Measurements from ENCODE around the gene CD74. TPM values are rescaled to one million over a fixed set of nuclear protein-coding genes. Genes with fewer than 3 reads are reported as not detected.
"Not testable (repeated sequence)": the region's sequence is repeated elsewhere in the genome, so short reads cannot be mapped to it uniquely, and the experiment has no call there.

The CD74 gene
- polyA plus RNA-seq, 1 donor from 2014 or later: not detected

DNA sequence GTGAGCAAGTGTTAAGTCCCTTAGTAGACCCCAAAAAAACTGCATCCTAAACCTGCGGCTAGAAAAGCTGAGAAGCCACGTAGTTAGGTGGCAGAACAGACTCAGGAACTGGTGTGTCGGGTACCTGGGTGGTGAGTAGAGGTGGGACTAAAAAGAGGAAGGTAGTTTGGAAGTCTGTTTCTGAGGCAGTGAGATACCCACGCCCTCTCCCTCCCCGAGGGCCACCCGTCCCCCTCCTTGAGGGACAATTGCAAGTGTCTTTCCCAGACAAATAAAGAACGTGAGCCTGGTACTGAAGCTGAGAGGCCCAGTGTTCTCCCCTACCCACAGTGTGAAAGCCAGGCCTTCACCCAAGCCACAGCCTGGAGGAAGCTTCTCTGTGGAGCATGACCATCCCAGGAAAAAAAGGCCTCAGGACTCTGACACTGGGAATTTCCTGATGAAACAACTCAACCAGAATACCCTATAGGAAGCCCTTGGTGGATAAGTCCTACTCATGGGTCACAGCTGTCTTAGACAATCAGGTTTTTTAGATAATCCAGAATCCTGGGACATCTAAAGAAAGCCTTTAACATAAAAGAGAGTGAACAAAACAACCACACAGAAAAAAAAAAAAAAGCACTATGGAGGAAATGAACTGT is 7.0 kb upstream of the CD74 start:
- Histone ChIP-seq H3K9ac (ENCODE audit: low read length) (no peak overlapping the region), H3K9me2 (ENCODE audit: insufficient read depth, low read length) (no peaks in the 10 kb centered on the region), H3K36me3 (ENCODE audit: insufficient read depth, low read length) (no peaks in the 10 kb centered on the region), H3K27me3 (ENCODE audit: insufficient read depth, low read depth, low read length) (no peaks in the 10 kb centered on the region), H4K20me1 (ENCODE audit: insufficient read depth) (no peaks in the 10 kb centered on the region), H2AFZ (ENCODE audit: low read depth, low read length) (no peak overlapping the region), H3K4me3 (ENCODE audit: low read length) (no peak overlapping the region), H3K27ac (ENCODE audit: low read length) (no peak overlapping the region), H3K4me2 (ENCODE audit: low read length) (no peak overlapping the region), H3F3A (ENCODE audit: insufficient read depth, low read length, poor library complexity, severe bottlenecking) (no peaks in the 10 kb centered on the region), H3K9me3 (ENCODE audit: low read length) (no peaks in the 10 kb centered on the region), H3K79me2 (replicated peaks; ENCODE audit: insufficient read depth, low read length) (no peaks in the 10 kb centered on the region)
- TF ChIP-seq POLR2AphosphoS5 (IDR thresholded peaks at IDR 0.05) (no peak), EP300 (conservative IDR thresholded peaks at IDR 0.05; ENCODE audit: poor library complexity, severe bottlenecking) (no peak)
- TF ChIP-seq, protein P1, sequence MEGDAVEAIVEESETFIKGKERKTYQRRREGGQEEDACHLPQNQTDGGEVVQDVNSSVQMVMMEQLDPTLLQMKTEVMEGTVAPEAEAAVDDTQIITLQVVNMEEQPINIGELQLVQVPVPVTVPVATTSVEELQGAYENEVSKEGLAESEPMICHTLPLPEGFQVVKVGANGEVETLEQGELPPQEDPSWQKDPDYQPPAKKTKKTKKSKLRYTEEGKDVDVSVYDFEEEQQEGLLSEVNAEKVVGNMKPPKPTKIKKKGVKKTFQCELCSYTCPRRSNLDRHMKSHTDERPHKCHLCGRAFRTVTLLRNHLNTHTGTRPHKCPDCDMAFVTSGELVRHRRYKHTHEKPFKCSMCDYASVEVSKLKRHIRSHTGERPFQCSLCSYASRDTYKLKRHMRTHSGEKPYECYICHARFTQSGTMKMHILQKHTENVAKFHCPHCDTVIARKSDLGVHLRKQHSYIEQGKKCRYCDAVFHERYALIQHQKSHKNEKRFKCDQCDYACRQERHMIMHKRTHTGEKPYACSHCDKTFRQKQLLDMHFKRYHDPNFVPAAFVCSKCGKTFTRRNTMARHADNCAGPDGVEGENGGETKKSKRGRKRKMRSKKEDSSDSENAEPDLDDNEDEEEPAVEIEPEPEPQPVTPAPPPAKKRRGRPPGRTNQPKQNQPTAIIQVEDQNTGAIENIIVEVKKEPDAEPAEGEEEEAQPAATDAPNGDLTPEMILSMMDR (IDR thresholded peaks at IDR 0.05; ENCODE audit: poor library complexity, severe bottlenecking): no peak

DNA sequence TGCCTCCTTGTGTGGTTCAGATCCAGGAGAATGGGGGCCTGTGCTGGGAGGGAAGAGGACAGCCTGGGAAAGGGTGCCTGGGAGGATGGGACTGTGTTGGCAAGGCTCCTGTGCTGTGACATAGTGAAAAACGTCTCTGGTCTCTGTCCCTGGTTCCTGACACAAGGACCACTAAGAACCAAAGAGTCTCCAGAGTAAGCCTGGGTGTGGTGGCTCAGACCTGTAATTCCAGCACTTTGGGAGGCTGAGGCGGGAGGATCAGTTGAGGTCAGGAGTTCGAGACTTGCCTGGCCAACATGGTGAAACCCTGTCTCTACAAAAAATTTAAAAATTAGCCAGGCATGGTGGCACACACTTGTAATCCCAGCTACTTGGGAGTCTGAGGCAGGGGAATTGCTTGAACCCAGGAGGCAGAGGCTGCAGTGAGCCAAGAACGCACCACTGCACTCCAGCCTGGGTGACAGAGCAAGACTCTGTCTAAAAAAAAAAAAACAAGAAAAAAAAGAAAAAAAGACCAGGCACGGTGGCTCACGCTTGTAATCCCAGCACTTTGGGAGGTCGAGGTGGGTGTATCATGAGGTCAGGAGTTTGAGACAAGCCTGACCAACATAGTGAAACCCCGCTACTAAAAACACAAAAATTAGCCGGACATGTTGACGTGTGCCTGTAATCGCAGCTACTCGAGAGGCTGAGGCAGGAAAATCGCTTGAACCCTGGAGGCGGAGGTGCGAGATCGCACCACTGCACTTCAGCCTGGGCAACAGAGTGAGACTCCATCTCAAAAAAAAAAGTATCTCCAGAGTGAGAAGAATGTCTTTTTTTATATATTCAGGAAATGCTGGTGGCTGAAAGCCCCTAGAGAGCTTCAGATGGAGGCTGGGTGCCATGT is 1.4 kb upstream of the CD74 start:
- not testable (repeated sequence) for H3K27ac ChIP-seq (ENCODE audit: low read length); H3K27me3 ChIP-seq (ENCODE audit: insufficient read depth, low read depth, low read length); H2AFZ ChIP-seq (ENCODE audit: low read depth, low read length)

DNA sequence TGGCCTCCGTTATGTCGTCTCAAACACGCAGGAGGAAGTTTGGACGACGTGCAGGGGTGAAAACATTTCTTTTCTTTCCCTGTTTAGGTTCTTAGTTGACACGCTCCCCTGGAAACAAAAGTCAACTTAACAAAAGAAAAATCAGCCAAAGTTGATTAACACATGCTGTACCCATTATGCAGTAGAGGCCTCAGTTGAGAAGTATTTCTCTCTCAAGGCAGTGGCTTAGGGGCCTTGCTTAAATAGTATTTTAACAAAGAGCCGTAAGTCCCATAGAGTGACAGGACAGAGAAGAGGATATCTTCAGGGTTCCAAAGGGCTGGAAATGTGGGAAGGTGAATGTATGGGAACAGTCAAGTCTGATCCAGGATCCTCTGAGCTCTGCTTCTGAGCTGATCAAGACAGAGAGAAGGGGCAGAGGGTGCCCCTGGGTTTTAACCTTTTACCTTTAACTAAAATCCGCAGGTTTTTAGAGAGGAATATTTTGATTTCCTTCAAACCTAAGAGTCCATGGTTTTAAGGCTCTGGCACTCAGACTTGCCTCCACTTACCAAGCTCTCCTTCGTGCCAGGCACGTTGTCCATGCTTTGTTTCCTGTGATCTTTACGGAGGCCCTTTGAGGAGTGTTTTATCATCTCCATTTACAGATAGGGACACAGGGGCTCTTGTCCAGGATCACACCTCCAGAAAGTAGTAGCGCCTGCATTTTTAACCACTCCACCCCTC is 629 bp upstream of the CD74 start:
- Histone ChIP-seq H3F3A (ENCODE audit: insufficient read depth, low read length, poor library complexity, severe bottlenecking) (no peaks in the 10 kb centered on the region), H2AFZ (ENCODE audit: low read depth, low read length) (no peak overlapping the region), H3K36me3 (ENCODE audit: insufficient read depth, low read length) (no peaks in the 10 kb centered on the region), H3K27ac (ENCODE audit: low read length) (no peak overlapping the region), H3K27me3 (ENCODE audit: insufficient read depth, low read depth, low read length) (no peaks in the 10 kb centered on the region), H3K79me2 (replicated peaks; ENCODE audit: insufficient read depth, low read length) (no peaks in the 10 kb centered on the region), H3K4me2 (ENCODE audit: low read length) (no peak overlapping the region), H3K9me2 (ENCODE audit: insufficient read depth, low read length) (no peaks in the 10 kb centered on the region), H3K9ac (ENCODE audit: low read length) (no peak overlapping the region), H4K20me1 (ENCODE audit: insufficient read depth) (no peaks in the 10 kb centered on the region), H3K4me3 (ENCODE audit: low read length) (no peak overlapping the region), H3K9me3 (ENCODE audit: low read length) (no peaks in the 10 kb centered on the region)
- TF ChIP-seq MXI1 (conservative IDR thresholded peaks at IDR 0.05; ENCODE audit: poor library complexity, severe bottlenecking) (no peak), EP300 (conservative IDR thresholded peaks at IDR 0.05; ENCODE audit: poor library complexity, severe bottlenecking) (no peak), RAD21 (conservative IDR thresholded peaks at IDR 0.05) (no peak), SMC3 (conservative IDR thresholded peaks at IDR 0.05; ENCODE audit: poor library complexity) (no peak), POLR2AphosphoS5 (IDR thresholded peaks at IDR 0.05) (no peak), TAF1 (IDR thresholded peaks at IDR 0.05; ENCODE audit: low read depth) (no peak), EZH2 (IDR thresholded peaks at IDR 0.05; ENCODE audit: borderline replicate concordance, insufficient read depth, low read length, poor library complexity, severe bottlenecking) (no peak)
- TF ChIP-seq, protein P2, sequence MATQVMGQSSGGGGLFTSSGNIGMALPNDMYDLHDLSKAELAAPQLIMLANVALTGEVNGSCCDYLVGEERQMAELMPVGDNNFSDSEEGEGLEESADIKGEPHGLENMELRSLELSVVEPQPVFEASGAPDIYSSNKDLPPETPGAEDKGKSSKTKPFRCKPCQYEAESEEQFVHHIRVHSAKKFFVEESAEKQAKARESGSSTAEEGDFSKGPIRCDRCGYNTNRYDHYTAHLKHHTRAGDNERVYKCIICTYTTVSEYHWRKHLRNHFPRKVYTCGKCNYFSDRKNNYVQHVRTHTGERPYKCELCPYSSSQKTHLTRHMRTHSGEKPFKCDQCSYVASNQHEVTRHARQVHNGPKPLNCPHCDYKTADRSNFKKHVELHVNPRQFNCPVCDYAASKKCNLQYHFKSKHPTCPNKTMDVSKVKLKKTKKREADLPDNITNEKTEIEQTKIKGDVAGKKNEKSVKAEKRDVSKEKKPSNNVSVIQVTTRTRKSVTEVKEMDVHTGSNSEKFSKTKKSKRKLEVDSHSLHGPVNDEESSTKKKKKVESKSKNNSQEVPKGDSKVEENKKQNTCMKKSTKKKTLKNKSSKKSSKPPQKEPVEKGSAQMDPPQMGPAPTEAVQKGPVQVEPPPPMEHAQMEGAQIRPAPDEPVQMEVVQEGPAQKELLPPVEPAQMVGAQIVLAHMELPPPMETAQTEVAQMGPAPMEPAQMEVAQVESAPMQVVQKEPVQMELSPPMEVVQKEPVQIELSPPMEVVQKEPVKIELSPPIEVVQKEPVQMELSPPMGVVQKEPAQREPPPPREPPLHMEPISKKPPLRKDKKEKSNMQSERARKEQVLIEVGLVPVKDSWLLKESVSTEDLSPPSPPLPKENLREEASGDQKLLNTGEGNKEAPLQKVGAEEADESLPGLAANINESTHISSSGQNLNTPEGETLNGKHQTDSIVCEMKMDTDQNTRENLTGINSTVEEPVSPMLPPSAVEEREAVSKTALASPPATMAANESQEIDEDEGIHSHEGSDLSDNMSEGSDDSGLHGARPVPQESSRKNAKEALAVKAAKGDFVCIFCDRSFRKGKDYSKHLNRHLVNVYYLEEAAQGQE (IDR thresholded peaks at IDR 0.05; ENCODE audit: borderline replicate concordance): no peak
- TF ChIP-seq, protein P1 (IDR thresholded peaks at IDR 0.05; ENCODE audit: poor library complexity, severe bottlenecking): no peak

More for the DNA sequence above, 1.4 kb upstream of the CD74 start:
- not testable (repeated sequence) for H3K36me3 ChIP-seq (ENCODE audit: insufficient read depth, low read length); H3K9me2 ChIP-seq (ENCODE audit: insufficient read depth, low read length); H3K4me3 ChIP-seq (ENCODE audit: low read length); H3K4me2 ChIP-seq (ENCODE audit: low read length); H3K79me2 ChIP-seq (replicated peaks; ENCODE audit: insufficient read depth, low read length); H3K9ac ChIP-seq (ENCODE audit: low read length); H3K9me3 ChIP-seq (ENCODE audit: low read length); H3F3A ChIP-seq (ENCODE audit: insufficient read depth, low read length, poor library complexity, severe bottlenecking); H4K20me1 ChIP-seq (ENCODE audit: insufficient read depth)

Measured in neural cell (in vitro differentiated cells).